ENCODE data around the gene PSMB8.
A peak's percentile ranks its signal among the peaks of the same experiment; 100 is the strongest.

PSMB8 gene

GRCh38 chr6:32857156-32857891 lies 13.5 kb upstream of the PSMB8 start:
- no peak for DNase-seq (ENCODE audit: low read depth, low spot score)

- DNase-seq (ENCODE audit: low read depth, low spot score): no peak
Observed at GRCh38 chr6:32855467-32856174, 11.8 kb upstream of the PSMB8 start.

DNA sequence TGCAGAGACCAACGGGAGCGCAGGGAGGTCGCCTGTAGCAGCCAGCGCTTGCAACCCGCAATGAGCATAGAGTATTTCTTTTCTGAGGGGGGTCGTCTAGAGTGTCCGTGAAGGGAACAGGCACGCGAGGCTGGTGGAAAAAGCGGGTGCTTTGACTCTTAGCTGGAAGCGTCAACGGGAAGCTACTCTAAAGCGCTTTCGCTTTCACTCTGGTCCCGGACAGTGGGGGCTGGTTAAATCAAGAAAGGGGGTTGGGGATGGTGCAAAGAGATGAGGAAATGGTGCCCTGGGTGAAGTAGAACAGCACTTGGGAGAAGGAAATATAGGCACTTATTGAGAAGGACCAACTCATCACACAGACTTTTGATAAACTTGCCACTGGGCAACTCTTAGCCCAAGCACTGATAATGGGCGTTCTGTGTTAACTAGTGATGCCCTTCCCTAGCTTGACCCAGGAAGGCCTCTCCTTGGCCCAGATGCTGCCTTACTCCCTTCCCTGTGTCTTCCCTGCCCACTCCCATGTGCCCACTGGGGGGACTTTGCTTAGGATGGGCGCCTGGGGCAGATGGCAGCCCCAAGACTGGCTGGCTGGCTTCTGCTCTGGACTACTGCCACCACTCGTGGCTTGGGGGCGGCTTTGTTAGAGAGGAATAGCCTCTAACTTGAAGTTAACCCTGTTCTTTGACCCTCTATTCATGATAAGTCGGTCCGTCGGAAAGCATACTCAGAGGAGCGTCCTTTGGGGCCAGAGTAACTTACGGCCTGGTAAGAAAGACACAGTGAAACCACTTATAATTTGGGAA lies 10.7 kb upstream of the PSMB8 start:
- no peak for DNase-seq (ENCODE audit: low read depth, low spot score)

GRCh38 chr6:32853541-32854375 lies 9.9 kb upstream of the PSMB8 start, which contains the start of the genes PSMB9 and TAP1:
TSS of gene PSMB9 (plus strand) at chr6:32854192. CDS start at chr6:32854230, 38 bp downstream.
TSS of gene TAP1 (minus strand) at chr6:32853704. CDS start at chr6:32853636, 68 bp downstream.
- peak; percentile 98 for DNase-seq (ENCODE audit: low read depth, low spot score)

DNA sequence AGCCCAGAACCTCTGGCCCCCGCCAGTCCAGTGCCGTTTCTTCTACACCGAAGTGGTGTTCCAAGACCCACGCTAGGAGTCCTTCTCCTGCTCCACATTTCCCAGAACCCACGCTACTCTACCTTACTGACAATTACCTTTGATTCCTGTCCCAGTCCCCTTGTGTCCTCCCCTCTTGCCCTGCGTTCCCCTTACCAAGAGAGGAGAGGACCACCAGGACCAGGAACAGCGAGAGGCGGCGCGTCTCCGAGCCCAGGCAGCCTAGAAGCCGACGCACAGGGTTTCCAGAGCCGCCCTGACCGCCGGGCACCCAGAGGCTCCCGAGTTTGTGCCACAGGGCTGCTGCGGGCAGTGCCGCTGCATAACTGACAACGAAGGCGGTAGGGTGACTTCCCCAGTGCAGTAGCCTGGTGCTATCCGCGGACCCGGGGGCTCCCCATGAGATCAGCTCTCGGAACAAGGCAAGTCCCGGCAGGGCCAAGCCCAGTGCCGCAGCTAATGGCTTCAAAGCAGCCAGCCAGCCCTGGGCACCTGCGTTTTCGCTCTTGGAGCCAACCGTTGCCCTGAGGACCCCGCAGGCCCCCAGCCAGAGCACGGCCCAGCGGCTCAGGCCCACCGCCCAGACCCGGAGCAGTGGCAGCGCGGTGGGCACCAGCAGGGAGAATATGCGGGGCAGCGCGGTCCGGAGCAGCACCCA lies 9.1 kb upstream of the PSMB8 start:
- peak; percentile 74 for DNase-seq (ENCODE audit: low read depth, low spot score)

- DNase-seq (ENCODE audit: low read depth, low spot score): no peak
Observed at GRCh38 chr6:32852018-32852843, 8.4 kb upstream of the PSMB8 start.

DNA sequence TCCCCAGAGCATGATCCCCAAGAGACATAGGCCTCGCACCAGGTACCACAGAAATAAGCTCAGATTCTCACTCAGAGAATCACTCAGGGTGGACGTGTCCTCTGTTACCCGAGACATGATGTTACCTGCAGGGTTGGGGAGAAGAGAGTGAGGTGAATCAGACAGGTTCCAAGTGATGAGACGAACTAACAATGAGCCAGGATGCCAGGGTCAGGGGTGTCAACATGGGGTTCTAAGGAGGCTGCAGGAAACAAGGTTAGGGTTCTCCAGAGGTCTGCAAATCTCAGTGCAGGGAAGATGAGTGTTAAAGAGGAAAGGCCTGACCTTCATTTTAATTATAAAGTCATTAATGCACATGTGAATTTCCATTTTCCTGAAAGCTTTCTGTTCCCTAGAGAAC lies 7.2 kb upstream of the PSMB8 start:
- no peak for DNase-seq (ENCODE audit: low read depth, low spot score)

GRCh38 chr6:32849126-32849525 lies 5.3 kb upstream of the PSMB8 start:
- no peak for DNase-seq (ENCODE audit: low read depth, low spot score)

DNA sequence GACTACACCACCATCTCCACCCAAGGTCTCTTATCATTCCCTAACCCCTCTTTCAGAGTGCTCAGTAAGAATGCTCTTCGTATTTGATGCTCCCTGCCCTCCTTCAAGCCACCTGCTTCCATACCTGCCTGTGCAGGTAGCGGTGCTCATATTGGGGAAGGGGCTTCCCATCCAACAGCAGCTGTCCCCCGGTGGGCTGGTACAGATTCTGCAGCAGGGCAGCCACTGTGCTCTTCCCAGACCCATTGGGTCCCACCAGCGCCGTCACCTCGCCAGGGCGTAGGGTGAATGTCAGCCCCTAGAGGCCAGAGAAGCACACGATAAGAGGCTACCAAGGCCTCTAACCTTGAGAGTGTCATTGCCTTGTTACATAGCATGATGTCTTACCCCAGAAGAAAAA lies 3.9 kb upstream of the PSMB8 start:
- DNase-seq (ENCODE audit: low read depth, low spot score): no peak

GRCh38 chr6:32847004-32847403 lies 3.2 kb upstream of the PSMB8 start:
- DNase-seq (ENCODE audit: low read depth, low spot score): no peak

DNA sequence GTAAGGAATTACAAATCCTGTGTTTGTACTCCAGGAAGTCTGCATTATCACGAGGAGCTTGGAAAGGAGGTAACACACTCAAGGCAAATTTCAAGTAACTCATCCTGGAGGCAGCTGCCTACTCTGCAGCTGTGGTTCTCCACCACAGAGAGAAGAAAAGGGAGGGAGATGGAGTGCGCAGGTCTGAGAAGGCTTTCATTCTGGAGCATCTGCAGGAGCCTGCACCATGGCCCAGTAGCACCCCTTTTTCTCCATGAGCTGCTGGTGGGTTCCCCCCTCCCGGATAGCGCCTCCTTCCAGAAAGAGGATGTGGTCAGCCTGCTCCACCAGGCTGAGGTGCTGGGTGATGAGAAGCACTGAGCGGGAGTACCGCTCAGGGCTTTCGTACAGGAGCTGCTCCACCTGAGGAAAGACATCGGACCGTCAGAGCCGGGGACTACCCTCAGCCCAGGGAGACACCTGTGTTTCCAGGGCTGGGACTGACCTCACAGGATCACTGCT lies 1.6 kb upstream of the PSMB8 start:
- no peak for DNase-seq (ENCODE audit: low read depth, low spot score)

- DNase-seq (ENCODE audit: low read depth, low spot score): no peak
Observed at GRCh38 chr6:32844839-32845383, 1.1 kb upstream of the PSMB8 start.

DNA sequence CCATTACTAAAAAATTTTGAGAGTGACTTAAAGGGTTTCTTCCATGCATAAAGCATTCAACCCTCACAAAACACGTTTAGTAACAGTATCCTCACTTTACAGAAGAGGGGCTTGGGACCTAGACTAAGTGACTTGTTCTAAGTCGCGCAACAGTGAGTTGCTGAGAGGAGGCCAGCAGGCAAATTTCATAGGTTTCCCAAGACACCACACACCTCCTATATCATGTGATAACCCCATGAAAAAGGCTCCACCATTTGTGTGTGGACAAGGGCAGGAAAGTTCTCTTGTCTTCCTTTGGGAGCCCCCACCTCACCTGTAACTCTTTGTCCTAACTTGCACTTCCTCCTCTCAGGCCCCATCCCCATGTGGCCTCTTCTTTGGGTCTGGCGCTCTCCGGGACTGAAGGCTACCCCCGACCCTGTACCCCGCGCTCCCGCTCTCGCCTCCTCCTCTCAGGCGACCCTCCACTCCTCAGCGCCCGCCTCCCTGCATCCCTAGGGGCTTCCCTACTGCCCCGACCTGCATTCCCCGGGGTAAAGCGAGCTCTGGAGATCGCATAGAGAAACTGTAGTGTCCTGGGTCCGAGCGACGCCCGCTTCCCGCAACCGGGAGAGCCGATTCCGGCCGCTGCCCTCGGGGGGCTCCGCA lies 392 bp downstream of the PSMB8 start:
- DNase-seq (ENCODE audit: low read depth, low spot score): no peak

DNA sequence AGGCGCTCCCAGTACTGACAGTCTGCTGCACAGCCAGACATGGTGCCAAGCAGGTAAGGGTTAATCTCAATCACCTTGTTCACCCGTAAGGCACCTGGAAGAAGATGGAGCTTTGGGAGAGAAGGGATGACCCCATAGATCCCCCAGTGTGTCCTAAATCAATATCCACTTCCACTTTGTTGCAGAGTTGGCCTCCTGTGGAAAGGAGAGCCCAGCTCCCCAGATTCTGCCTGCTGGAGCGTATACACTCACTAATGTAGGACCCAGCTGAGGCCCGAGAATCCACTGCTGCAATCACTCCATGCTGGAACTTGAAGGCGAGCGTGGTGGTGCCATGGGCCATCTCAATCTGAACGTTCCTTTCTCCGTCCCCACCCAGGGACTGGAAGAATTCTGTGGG lies 1.2 kb downstream of the PSMB8 start:
- no peak for DNase-seq (ENCODE audit: low read depth, low spot score)

- no peak for DNase-seq (ENCODE audit: low read depth, low spot score)
Observed at GRCh38 chr6:32842021-32842650, 1.7 kb downstream of the PSMB8 start.

DNA sequence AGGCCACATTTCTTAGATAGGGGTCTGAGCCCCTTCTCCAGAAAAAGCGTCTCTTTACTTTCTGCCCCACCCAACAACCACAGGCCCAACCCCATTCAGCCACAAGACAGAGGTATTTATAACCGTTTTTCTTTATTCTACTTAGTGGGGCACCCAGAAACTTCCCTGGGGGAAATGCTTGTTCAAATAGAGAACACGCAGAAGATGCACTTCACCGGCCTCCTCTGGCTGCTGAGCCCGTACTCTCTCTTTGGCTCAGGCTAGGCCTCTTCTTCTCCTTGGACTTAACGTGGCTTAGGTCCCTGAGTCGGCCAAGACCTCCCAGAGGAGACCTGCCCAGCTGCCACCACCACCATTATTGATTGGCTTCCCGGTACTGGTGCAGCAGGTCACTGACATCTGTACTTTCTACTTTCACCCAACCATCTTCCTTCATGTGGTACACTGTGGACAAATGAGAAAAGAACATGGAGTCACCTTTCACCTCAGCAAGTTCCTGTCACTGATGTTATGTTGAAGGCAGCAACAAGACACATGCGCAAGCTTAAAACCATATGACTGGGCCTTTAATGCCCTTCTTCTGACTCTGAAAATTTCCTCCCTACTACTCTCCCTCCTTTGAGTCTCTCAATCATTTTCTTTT lies 3.1 kb downstream of the PSMB8 start:
- no peak for DNase-seq (ENCODE audit: low read depth, low spot score)

DNA sequence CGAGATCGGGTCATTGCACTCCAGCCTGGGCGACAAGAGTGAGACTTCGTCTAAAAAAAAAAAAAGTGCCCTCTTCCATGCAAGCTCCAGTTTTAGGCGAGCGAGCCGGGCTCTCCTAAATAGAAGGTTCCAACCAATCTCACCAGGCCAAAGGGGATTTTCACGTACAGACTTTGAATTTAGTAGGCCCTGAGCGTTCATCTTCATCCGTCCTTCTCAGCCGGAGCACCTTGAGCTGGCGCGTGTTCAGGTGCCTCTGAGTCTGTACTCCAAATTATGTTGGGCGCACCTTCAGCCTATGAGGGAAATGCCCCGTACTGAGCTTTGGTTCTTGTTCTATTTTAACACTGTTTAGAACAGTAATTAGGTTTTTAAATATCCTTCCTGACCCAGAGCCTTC lies 4.5 kb downstream of the PSMB8 start:
- DNase-seq (ENCODE audit: low read depth, low spot score): no peak

Measured in astrocyte of the hippocampus (primary cell).